Measurements from ENCODE around the gene CACNA1F.

Gene CACNA1F

GRCh38 chrX:49230500-49231232 lies 2.5 kb downstream of the CACNA1F start:
- DNase-seq (ENCODE audit: low read depth in 1 of 2, low spot score in 1 of 2) = no peak
- Histone ChIP-seq H3K27me3 (ENCODE audit: insufficient read depth, poor library complexity, severe bottlenecking) (no peaks in the 10 kb centered on the region), H3K4me3 (replicated peaks; ENCODE audit: insufficient read depth, low read length) (no peak overlapping the region), H3K27ac (replicated peaks) (no peak overlapping the region)
- TF ChIP-seq REST (IDR thresholded peaks at IDR 0.05; ENCODE audit: insufficient replicate concordance, low read depth) (no peak), GABPA (IDR thresholded peaks at IDR 0.05; ENCODE audit: low read depth) (no peak), CTCF (IDR thresholded peaks at IDR 0.05; ENCODE audit: insufficient read depth, low read length) (no peak), SPI1 (IDR thresholded peaks at IDR 0.05; ENCODE audit: borderline replicate concordance, low read depth) (no peak), POLR2AphosphoS5 (IDR thresholded peaks at IDR 0.05; ENCODE audit: low read depth) (no peak)

GRCh38 chrX:49228185-49228584 lies 5.0 kb downstream of the CACNA1F start:
- Histone ChIP-seq H3K27me3 (ENCODE audit: insufficient read depth, poor library complexity, severe bottlenecking) (no peaks in the 10 kb centered on the region), H3K27ac (replicated peaks) (no peak overlapping the region), H3K4me3 (replicated peaks; ENCODE audit: insufficient read depth, low read length) (no peak overlapping the region)
- TF ChIP-seq REST (IDR thresholded peaks at IDR 0.05; ENCODE audit: insufficient replicate concordance, low read depth) = no peak
- no peak for TF ChIP-seq SPI1 (IDR thresholded peaks at IDR 0.05; ENCODE audit: borderline replicate concordance, low read depth)
- no peak for TF ChIP-seq POLR2AphosphoS5 (IDR thresholded peaks at IDR 0.05; ENCODE audit: low read depth)
- TF ChIP-seq GABPA (IDR thresholded peaks at IDR 0.05; ENCODE audit: low read depth) = no peak
- TF ChIP-seq CTCF (IDR thresholded peaks at IDR 0.05; ENCODE audit: insufficient read depth, low read length) = no peak
- DNase-seq (ENCODE audit: low read depth in 1 of 2, low spot score in 1 of 2) = no peak

- TF ChIP-seq CTCF (IDR thresholded peaks at IDR 0.05; ENCODE audit: insufficient read depth, low read length) (no peak), POLR2AphosphoS5 (IDR thresholded peaks at IDR 0.05; ENCODE audit: low read depth) (no peak), REST (IDR thresholded peaks at IDR 0.05; ENCODE audit: insufficient replicate concordance, low read depth) (no peak), GABPA (IDR thresholded peaks at IDR 0.05; ENCODE audit: low read depth) (no peak), SPI1 (IDR thresholded peaks at IDR 0.05; ENCODE audit: borderline replicate concordance, low read depth) (no peak)
- H3K27ac ChIP-seq (replicated peaks) = no peak overlapping the region
- no peaks in the 10 kb centered on the region for H3K27me3 ChIP-seq (ENCODE audit: insufficient read depth, poor library complexity, severe bottlenecking)
- no peak for DNase-seq (ENCODE audit: low read depth in 1 of 2, low spot score in 1 of 2)
- H3K4me3 ChIP-seq (replicated peaks; ENCODE audit: insufficient read depth, low read length) = no peak overlapping the region
Measured at GRCh38 chrX:49227726-49228125, 5.4 kb downstream of the CACNA1F start.

All from HL-60 (cell line).